Ecto neural progenitor cell (in vitro differentiated cells): ENCODE results near the gene KLHL12.
A peak's percentile ranks its signal among the peaks of the same experiment; 100 is the strongest.
"Not testable (repeated sequence)": the region's sequence is repeated elsewhere in the genome, so short reads cannot be mapped to it uniquely, and the experiment has no call there.

ENCODE experiments used
- DNase-seq: peaks from one replicate; pipeline ENCODE4 v3.0.0-alpha.2; 2018; ENCODE audit warnings: low spot score

KLHL12 gene

DNA sequence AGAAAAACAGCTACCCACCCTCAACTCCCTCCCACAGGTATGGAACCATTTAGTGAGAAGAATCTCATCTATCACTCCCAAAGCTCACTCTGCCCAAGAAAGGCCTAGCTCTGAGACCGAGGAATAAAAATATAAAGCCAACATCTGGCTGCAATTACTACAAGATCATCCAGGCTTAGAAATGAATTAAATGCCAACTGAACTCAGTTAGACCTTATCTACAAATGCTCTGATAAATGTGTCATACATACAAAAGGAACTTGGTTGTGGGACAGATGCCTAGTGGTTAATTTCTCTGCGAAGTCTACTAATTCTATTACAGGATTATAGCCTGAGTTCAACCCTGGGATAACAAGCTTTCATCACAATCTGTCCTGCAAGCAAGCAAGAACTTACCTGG is 24.4 kb upstream of the KLHL12 start:
- no peak for DNase-seq

DNA sequence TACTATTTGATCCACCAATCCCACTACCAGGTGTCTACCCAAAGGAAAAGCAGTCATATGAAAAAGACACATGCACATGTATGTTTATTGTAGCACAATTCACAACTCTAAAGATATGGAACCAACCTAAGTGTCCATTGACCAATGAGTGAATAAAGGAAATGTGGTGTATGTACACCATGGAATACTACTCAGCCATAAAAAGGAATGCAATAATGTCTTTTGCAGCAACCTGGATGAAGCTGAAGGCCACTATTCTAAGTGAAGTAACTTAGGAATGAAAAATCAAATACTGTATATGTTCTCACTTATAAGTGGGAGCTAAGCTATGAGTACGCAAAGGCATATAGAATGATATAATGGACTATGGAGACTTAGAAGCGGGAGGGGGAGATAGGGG is 18.4 kb upstream of the KLHL12 start:
- no peak for DNase-seq

DNA sequence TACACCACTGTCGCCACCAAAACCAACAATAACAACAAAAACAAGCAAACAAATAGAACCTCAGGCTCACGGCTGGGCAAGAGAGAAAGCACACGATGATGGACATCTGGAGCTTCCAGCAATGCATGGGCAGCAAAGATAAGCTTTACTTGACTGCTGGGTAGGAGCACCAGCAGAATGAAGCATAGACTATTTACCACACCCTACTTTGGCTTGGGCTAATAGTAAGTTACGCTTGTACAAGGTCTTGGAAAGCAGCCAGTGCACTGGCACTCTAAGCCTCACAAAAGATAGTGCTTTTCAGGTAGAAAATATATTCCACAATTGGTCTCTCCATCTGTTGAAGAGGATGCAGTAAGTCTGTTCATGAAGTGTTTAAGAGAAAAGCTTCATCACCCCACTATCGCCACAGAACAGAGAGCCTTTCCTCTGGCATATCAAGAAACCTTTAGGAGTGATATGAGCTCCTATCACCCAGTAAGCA is 17.4 kb upstream of the KLHL12 start:
- DNase-seq, result no peak

DNA sequence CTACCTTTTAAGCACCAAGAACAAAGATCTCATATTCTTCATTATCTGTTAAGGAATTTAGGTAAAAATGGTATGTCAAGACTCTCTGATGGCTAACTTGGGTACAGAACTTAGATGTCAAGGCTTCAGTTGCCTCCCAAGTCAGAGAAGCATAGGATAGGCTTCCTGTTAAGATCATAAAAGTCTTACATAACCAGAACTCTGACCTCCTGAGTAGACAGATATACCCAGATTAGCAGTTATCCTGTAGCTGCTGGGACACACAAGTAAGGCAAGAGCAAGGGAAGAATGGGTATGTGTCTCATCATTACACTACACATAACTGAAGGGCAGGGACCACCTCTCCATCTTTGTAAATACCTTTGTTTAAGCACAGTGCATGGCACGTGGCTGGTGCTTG is 15.4 kb upstream of the KLHL12 start:
- DNase-seq, result no peak

DNA sequence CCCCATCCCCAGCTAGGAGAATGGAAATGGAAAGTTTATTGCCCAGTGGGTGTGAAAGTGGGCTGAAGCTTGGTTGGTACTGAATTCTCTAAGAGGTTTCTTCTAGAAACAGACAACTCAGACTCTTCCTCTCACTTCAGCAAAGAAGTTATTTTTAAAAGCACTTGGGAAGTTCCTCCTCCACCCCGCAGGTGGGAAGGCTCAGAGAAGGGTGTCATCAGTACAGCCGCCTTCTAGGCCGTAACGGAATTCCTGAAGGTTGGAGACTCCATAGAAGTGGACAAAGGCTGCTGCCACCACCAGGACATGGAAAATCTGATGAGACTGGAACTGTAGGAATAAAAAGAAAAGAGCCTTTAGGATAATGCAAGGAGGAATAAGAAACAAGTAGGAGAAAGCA is 14.3 kb upstream of the KLHL12 start:
- DNase-seq, result no peak

DNA sequence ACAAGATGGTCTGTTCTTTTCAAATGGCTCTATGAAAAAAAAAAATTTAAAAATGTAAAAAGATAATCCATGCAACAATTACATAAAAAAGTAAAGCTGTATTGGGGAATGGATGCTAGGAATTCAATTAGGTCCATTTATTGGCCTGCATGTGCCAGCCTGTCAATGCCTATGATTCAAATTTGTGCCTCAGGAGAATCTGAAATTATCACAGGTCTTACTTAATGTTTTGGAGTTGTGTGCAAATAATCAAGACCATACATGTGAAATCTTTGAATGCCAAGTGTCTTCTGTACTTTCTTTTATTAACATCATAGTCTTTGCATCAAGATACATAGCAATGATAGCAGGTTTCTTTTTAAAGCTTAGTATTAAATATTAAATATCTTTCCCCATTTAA is 13.5 kb upstream of the KLHL12 start:
- no peak for DNase-seq

DNA sequence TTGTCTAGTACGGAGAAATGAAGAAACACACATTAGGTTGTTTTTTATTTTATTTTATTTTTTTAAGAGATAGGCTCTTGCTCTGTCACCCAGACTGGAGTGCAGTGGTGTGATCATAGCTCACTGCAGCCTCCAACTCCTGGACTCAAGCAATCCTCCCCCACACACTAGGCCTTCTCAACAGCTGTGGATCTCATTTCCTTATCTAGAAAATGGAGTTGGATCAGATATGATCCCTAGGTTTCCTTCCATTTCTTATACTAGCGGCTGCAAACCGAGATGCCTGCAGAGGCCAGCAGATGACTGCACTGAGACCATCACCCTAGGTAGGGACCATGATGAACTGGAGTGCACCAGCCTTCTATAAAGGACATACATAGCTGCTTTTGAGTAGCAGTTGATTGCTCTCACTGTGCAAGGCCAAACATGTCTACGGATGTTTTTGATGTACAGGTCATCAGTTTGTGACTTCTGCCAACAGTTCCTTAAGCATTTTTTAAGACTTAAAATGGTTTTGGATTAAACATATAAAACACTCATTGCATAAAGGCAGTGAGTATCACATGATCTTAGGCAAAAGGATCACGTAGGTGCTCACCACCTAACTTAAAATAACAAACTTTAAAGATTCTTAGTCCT is 11.4 kb upstream of the KLHL12 start:
- DNase-seq, result no peak

DNA sequence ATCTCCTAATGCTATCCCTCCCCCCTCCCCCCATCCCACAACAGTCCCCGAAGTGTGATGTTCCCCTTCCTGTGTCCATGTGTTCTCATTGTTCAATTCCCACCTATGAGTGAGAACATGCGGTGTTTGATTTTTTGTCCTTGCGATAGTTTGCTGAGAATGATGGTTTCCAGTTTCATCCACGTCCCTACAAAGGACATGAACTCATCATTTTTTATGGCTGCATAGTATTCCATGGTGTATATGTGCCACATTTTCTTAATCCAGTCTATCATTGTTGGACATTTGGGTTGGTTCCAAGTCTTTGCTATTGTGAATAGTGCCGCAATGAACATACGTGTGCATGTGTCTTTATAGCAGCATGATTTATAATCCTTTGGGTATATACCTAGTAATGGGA is 9.4 kb upstream of the KLHL12 start:
- DNase-seq, result not testable (repeated sequence)

DNA sequence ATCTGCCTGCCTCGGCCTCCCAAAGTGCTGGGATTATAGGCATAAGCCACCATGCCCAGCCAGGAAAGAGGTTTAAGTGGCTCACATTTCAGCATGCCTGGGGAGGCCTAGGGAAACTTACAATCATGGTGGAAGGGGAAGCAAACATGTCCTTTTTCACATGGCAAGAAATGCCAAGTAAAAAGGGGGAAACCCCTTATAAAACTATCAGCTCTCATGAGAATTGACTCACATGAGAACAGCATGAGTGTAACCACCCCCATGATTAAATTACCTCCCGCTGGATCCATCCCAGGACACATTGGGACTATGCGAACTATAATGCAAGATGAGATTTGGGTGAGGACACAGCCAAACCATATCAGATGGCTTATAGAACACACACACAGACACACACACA is 8.8 kb upstream of the KLHL12 start:
- DNase-seq, result no peak

DNA sequence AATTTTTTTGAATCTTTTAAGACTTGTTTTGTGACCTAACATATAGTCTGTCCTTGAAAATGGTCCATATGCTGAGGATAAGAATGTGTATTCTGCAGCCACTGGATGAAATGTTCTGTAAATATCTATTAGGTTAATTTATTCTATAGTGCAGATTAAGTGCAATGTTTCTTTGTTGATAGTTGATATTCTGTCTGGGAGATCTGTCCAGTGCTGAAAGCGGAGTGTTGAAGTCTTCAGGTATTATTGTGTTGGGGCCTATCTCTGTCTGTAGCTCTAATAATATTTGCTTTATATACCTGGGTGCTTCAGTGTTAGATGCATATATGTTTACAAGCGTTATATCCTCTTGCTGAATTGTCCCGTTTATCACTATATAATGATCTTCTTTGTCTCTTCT is 7.7 kb upstream of the KLHL12 start:
- DNase-seq, result no peak

DNA sequence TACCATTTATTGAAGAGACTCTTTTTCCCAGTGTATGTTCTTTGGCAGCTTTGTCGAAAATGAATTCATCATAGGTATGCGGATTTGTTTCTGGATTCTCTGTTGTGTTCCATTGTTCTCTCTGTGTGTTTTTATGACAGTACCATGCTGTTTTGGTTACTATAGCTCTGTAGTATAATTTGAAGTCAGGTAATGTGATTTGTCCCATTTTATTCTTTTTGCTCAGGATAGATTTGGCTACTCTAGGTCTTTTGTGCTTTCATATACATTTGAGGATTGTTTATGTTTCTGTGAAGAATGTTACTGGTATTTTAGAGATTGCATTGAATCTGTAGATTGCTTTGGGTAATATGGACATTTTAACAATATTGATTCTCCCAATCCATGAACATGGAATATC is 5.4 kb upstream of the KLHL12 start:
- no peak for DNase-seq

DNA sequence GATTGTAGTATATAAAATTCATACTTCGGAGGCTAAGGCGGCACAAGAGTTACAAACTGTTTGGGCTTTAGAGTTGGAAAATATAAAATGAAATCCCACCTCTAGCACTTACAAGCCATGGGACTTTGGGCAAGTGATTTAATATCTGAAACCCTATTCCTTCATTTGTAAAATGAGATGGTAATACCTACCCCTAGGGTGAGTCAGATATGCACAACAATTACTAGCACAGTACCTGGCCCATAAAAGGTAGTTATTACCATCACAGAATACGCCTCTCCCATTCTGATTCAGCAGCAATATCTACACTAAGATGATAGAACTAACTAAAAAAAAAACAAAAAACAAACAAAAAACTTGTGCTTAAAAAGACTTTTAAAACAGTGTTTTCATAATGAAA is 3.5 kb downstream of the KLHL12 start:
- no peak for DNase-seq

DNA sequence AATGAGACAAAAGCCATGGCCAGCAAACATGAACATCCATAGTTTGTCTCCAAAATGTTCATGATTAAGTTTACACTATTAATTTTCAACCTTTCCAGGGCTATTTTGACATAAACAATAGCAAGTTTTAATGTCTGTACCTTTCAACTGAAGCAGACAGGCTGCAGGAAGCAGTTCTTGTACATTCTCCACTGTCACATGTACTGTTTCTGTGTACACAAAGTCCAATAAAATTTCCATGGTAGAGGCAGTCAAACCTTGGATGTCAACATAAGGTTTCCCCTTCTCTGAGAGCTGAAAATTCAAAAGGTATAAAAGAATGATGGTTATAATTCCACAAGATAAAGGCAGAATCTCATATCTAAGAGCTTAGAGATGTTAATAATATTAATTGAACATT is 7.4 kb downstream of the KLHL12 start:
- DNase-seq, result no peak

DNA sequence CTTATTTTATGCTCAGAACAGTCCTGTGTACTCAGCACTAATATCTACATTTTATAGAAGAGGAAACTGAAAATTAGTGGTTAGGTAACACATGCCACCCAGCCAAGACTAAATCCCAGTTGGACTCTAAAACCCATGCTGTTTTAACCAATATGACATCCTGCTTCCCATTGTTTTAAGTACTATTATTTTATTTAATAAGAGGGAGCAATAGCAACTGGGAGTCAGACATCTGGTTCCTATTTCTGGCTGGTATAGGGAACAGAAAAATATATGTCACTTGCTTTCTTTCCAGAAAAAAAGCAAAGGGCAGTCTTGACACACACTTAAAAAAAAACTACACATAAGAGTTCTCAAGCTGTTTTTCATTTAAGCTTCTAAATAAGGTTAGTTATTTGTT is 11.9 kb downstream of the KLHL12 start:
- DNase-seq, result no peak

DNA sequence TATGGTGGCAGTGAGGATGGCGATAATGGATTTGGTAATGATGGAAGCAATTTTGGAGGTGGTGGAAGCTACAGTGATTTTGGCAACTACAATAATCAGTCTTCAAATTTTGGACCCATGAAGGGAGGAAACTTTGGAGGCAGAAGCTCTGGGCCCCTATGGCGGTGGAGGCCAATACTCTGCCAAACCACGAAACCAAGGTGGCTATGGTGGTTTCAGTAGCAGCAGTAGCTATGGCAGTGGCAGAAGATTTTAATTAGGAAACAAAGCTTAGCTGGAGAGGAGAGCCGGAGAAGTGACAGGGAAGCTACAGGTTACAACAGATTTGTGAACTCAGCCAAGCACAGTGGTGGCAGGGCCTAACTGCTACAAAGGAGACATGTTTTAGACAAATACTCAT is 14.6 kb downstream of the KLHL12 start:
- DNase-seq, result not testable (repeated sequence)

DNA sequence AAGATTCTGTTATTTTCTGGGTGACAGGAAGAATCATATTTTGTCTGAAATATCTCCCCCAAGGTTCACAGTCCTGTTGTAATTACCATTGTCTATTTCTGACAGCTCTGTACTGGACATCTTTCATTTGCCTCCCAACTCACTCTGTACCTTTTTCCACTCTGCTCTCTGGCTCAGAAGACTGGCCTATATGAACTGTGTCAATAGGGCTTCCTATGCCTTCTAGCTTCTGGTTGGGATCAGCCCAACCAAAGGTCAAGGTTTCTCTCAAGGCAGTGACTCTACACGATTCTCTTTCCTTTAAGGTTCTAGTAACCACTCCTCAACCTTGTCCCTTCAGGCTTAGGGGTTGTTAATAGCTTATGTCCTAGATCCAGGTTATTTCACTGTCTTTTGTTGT is 17.5 kb downstream of the KLHL12 start:
- DNase-seq, result no peak

DNA sequence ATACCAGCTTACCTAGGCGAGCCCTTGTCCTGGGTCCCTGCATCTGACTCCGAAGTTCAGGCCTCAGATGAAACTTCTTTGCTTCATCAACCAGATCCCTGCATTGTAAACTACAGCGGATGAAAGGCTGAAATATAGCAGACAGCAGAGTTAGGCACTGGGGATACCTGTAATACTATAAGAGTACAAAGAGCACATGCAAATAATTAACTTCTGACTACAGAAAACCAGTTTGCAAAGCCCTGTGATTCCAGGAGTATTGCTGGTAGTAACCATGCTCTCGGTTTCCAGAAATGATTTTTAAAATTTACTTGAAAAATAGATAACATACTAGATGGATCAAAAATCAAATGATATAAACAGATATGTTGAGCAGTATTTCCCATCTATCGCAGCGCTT is 18.0 kb downstream of the KLHL12 start:
- no peak for DNase-seq

DNA sequence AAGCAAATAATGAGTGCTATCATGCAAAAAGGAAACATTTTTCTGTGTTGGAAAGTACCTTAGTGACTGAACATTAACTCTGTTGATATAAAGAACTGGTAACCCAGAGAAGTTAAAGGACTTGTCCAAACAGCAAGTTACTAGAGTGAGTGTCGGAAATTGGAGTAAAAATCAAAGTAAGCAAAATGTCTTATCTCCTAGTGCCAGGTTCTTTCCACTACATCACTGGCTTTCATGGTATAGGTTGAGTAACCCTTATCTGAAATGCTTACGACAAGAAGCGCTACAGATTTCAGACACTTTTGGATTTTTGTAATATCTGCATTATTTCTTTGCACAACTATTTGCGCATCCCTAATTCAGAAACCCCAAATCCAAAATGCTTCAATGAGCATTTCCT is 21.7 kb downstream of the KLHL12 start:
- DNase-seq, result no peak

DNA sequence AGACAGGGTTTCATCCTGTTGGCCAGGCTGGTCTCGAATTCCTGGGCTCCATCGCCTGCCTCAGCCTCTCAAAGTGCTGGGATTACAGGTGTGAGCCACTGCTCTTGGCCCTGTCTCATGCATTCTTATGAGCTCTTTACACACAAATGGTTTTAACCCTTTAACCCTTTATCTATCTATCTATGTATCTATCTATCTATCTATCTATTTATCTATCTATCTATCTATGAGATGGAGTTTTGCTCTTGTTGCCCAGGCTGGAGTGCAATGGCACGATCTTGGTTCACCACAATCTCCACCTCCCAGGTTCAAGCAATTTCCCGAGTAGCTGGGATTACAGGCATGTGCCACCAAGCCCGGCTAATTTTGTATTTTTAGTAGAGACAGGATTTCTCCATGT is 23.2 kb downstream of the KLHL12 start:
- not testable (repeated sequence) for DNase-seq

DNA sequence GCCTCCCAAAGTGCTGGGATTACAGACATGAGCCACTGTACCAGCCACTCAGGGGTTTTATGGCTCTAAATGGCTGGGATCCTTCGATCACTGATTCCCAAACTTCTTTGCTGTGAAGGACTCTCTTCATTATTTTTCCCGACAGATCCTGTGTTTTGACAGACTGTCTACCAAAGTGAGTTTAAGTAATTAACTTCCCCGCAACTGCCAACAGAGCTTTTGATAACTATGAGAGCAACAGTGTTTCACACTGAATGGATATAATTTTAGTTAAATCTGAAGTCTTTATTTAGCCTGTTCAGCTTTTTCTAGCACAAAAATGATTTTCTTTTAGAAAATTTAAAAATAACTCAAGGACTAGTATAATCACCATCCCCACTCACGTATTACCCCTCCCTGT is 25.5 kb downstream of the KLHL12 start:
- no peak for DNase-seq

DNA sequence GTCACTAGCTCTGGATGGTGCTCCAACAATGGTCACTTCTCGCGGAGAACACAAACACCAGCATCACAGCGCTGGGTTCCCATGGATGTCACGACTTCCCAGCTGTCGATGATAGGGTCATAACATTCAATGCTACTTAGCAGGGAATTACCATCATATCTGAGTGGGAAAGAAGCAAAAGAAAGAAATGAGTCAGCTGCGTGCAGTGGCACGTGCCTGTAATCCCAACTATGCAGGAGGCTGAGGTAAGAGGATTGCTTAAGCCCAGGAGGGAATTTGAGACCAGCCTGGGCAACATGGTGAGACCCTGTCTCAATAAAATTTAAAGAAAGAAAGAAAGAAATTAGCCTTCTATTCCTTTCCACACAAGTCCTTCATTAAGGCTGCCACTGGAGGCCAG is 34.5 kb downstream of the KLHL12 start:
- DNase-seq, result no peak

DNA sequence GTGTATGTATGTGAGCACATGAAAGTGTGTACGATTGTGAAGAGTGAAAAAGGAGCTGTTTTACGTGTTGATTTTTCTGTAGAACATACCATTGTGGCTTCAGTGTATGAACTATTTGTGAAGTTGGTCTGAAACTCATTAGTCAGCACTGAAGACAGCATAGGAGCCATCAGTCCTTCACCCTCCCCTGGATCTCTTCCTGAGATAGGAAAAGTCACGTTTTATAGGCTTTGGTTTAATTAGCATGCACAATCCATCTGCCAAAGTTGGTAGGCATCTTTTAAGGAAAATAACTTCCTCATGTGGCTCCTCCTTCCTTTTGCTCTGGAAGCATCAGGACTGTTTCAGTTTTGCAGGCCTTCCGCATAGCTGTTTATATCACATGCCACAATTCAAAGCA is 36.6 kb downstream of the KLHL12 start:
- DNase-seq, result no peak

DNA sequence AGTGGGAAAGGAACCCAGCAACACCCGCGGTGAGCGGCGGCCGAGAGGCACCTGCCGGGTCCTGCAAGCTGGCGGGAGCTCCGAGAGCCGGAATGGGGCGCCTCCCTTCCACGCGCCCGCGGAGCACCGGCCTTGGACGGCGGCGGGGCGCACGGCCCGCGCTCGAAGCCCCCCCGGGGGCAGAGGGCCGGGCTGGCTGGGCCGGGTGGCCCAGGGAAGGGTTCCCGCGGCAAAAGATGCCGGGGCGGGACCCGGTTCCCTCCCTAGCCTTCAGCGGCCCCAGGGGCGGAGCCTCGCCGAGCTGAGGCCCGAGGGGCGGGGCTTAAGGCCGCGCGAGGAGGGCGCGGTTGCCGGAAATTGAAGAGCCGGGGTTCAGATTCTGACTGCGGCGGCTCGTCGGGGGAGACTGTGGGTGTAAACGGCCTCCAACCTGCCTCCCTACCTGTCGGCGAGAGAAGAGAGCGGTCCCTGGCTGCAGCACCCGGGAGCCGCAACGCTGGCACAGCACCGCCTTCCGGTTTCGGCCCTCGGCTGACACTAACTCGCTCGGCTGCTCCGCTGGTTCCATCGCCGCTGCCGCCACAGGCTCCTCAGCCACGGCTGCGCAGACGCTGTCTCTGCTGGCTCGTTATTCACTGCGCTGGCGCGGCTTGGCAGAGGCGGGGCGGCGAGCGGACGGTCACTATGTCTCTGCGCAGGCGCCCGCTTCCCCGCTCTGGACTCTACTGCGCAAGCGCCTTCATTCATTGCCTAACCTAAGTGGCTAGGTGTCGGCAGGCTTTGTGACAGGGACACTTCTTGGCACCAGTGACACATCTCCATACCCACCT is 38.3 kb downstream of the KLHL12 start, which contains the start of gene RABIF:
TSS of gene RABIF (minus strand) at position 619 of the 830 bp plus-strand sequence. CDS start at position 568, 51 bp downstream.
- DNase-seq, result peak; percentile 97

DNA sequence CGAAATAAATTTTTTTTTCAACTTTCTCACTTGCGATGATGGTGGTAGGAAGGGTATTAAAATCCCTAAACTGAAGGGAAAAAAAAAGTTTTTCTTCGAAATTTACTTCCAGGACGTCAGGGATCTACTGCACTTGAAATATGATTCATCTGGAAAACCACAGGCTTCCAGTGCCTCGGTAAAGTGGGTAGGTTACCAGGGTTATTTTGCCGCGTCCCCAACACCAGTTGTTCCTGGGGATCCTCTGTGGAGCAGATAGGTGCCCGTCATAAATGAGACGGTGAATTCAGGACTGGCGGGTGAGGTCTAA is 38.9 kb downstream of the KLHL12 start:
- no peak for DNase-seq
